Activated CD4-positive, CD25-positive, alpha-beta regulatory T cell treated with anti-CD3 and anti-CD28 coated beads, Interleukin-2, amount 50 U/mL, for 72 hours (primary cell): ENCODE measurements around the gene CCDC28A.

Experiments
- DNase-seq: peaks from one replicate; pipeline ENCODE4 v3.0.0; 2021

Gene CCDC28A

GRCh38 chr6:138796771-138797170, 23.2 kb downstream of the CCDC28A start:
- no peak for DNase-seq

GRCh38 chr6:138797806-138798446, 24.4 kb downstream of the CCDC28A start:
- DNase-seq, result no peak

DNA sequence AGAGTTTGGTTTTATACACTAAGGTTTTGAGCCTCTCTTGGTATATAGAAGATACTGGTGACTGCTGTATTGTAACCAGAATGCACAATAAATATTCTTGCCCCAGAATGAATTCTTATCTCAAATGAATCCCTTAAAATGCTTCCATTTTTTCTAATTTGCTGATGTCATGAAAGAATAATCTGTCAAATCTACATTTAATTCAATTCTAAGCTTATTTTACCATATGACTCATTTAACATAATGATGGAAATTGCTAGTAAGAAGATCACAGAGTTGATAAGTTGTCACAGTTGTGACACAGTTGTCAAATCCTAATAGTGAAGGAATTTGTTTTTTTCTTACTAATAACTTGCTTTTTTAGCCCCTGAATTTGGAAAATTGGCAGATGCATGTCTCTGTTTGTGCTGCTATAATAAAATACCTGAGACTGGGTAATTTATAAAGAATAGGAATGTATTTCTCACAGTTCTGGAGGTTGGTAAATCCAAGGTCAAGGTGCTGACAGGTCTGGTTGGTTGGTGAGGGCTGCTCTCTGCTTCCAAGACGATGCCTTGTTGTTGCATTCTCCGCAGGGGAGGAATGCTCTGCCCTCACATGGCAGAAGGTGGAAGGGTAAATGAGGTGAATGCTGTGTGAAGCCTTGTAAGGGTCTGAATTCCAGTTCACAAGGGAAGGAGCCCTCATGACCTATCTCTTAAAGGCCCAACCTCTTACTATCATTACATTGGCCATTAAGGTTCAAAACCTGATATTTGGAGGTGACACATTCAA, 27.0 kb downstream of the CCDC28A start:
- no peak for DNase-seq

DNA sequence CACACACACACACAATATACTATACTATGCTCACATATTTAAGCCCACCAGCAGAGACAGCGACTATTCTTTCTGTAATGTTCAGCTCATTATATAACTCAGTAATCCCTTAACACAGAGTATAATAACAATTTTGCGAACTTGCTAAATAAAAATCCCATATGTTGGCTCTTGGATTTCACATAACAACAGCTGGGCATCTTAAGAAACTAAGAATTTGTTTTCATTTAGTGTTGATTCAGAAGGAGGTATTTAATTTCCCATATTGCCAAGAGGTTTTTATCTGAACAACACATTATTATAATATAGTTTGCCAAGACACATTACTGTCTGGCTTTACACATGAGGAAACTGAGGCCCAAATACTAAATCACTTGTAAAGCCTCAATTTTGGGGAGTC, 29.8 kb downstream of the CCDC28A start:
- DNase-seq, result no peak

DNA sequence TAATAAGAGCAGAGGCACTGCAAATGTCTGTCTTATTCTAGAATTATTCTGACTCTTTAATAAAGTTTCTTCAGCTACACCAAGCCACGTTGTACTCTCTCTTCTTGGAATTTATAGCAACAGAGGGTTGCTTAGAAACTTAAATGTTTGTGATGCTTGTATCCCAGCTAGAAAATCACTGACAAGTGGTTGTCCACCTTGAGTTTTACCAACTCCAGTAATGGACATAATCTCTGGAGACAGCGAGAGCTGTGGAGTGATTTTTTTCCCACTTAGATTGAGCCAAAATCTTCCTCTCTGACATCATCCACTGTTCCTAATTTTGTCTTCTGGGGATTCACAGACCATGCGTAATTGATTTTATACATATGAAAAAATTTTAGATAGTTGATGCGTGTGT, 30.3 kb downstream of the CCDC28A start:
- no peak for DNase-seq

- no peak for DNase-seq
Measured at GRCh38 chr6:138805016-138805765, 31.6 kb downstream of the CCDC28A start.

GRCh38 chr6:138806889-138807288, 33.3 kb downstream of the CCDC28A start:
- DNase-seq, result no peak

GRCh38 chr6:138809677-138810076, 36.1 kb downstream of the CCDC28A start:
- DNase-seq, result no peak

DNA sequence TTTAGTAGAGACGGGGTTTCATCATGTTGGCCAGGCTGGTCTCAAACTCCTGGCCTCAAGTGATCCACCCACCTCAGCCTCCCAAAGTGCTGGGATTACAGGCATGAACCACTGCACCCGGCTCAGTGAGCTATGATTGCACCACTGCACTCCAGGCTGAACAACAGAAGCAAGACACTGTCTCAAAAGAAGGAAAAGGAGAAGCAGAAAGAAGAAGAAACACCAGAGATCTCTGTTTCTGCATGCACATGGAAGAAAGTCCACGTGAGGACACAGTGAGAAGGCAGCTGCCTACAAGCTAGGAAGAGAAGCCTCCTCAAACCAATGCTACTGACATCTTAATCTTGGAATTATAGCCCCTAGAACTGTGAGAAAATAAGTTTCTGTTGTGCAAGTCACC, 38.3 kb downstream of the CCDC28A start:
- no peak for DNase-seq

- DNase-seq, result no peak
Measured at GRCh38 chr6:138814179-138814834, 40.7 kb downstream of the CCDC28A start.

GRCh38 chr6:138815221-138815620, 41.7 kb downstream of the CCDC28A start:
- DNase-seq, result no peak

DNA sequence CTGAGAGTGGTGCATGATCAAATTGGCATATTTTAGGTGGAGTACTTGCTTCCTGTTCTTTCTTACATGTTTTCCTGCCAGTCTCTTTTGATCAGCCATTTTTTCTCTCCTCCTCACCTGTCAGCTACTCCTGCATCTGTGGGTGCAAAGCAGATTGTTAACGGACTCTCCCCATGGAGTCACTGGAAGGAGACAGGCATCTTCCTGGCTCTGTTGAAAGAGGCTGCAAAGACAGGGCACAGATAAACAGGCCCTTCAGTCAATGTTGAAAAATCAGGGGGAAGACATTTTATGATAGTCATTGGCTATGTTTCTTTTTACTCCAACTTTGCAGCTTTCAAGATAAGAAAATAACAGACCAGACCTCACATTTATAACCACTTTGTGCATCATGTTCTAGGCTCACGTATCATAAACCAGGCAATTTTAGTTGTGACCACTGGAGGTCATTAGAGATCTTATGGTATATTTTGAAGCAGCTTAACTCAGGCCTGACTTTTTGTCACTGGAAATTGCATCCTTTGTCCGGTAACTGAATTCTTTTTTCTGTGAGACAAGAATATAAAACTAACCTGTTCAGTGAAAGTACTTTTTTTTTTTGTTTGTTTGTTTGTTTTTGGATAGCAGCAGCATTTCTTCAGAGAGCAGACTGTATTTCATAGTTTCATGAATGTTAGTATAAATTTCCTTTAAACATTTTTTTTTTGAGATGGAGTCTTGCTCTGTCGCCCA, 42.4 kb downstream of the CCDC28A start:
- no peak for DNase-seq

DNA sequence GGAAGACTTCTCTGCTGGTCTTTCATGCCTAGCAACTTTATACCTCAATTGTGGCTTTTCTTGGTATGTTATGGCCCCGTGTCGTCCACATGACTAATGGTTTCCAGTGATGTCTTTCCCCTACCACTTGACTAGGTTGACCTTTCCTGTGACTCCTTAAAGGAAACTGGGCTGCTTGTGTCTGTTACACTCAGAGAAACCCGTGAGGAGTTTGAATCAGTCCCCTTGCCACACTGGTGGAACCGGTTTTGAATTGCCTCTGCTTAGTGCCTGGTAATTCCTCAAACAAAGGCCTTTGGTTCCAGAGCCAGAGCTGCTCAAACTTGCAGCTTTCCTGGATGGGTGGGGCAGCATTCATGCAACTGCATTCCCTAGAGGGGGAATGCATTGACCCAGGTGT, 44.2 kb downstream of the CCDC28A start:
- no peak for DNase-seq

- DNase-seq, result no peak
Measured at GRCh38 chr6:138818496-138819194, 45.1 kb downstream of the CCDC28A start.

DNA sequence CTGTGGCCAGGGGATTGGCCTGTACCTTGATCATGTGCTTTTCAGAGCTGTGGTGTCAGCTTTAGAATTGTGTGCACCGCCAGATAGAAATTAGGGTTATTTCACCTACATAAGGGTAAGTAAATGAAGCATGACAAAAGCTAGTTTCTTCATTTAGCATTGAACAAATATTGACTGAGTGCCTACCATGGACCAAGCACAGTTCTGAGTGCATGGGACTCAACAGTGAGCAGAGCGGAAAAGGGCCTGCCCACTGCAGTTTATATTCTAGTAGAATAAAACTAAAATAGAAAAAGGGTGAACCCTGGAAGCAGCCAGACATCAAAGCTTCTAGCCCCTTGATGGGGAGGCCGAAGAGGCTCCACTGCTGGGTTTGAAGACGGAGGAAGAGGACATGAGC, 48.0 kb downstream of the CCDC28A start:
- no peak for DNase-seq

- no peak for DNase-seq
Measured at GRCh38 chr6:138824482-138825144, 51.0 kb downstream of the CCDC28A start.

DNA sequence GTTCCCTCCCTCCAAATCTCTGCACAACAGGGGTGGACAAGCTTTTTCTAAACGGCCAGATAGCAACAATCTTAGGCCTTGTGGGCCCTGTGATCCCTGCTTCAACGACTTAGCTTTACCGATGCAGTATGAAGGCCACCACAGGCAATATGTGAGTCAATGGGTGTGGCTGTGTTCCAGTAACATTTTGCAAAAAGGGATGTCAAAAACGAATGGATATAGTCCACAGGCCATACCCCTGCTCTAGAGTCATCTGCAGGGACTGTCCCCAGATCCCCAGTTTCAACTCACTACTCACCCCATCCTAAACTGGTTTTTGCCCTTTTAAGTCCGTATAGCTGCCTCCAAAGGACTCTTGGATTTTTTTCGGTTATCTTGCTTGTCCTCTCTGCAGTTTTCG, 56.7 kb downstream of the CCDC28A start:
- DNase-seq, result no peak

DNA sequence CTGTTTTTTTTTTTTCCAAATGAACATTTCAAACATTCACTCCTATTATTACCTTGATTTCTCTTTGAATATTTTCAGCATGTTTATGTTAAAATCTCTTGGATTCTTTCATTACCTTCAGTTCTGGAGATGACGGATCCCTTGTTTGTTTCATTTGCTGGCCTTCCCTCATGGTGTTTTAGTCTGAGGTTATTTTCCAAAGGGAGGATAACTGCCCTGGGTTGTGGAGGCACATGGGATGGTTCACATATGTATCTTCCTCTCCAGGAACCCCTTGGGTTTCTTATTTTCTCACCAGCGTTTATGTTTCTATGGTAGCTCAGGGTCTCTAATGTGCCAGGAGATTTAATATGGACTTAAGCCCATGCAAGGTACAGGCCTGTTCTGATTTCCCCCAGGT, 58.6 kb downstream of the CCDC28A start:
- DNase-seq, result no peak

DNA sequence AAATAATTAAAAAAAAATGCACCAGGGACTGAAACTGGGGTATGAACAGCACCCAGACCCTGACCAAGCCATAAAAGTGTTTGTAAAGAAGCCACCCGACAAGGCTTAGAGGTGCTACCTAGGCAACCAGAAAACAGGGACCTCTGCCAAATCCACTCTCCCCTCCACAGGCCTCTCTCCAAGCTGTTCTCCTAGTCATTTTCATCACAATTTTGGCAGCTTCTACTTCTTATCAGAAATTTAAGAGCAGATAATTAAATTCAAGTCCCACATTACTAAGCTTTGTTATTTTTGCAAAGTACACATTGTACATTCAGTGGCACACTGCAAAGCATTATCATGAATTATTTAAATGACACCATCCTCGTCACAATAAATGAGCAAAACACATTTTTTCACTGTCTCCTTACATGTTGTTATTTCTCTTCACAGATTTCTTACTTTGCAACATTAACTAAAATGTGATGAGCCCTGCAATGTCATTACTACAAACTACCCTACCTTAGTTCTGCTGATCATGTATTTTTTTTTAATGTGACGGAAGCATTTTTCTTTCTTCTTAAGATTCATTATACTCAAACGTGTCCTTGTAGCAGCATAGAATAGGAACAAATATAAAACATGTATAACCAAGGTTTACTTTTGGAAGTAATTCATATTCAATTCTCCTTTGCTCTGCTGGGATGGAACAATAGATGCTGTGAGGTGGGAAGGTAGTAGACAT, 60.4 kb downstream of the CCDC28A start:
- DNase-seq, result no peak

GRCh38 chr6:138837246-138837645, 63.7 kb downstream of the CCDC28A start:
- no peak for DNase-seq
